ENCODE data around the gene NCCRP1.

- TF ChIP-seq CTCF (IDR thresholded peaks at IDR 0.05) = no peak
- TF ChIP-seq POLR2A (IDR thresholded peaks at IDR 0.05) = no peak
Observed at GRCh38 chr19:39150807-39151600, 45.8 kb upstream of the NCCRP1 start.
